HG03097 (cell line): Measurements from ENCODE around the gene ADAM10.

Source experiments
- ATAC-seq: cut with Tn5 transposase; IDR thresholded peaks from one replicate; pipeline ENCODE4 v1.9.1; 2021; ENCODE audit not compliant: unreplicated experiment, low FRiP score

ADAM10 gene

GRCh38 chr15:58556541-58556940 is 193.0 kb downstream of the ADAM10 start:
- no peak for ATAC-seq

GRCh38 chr15:58556028-58556361 is 193.5 kb downstream of the ADAM10 start:
- ATAC-seq, result no peak

DNA sequence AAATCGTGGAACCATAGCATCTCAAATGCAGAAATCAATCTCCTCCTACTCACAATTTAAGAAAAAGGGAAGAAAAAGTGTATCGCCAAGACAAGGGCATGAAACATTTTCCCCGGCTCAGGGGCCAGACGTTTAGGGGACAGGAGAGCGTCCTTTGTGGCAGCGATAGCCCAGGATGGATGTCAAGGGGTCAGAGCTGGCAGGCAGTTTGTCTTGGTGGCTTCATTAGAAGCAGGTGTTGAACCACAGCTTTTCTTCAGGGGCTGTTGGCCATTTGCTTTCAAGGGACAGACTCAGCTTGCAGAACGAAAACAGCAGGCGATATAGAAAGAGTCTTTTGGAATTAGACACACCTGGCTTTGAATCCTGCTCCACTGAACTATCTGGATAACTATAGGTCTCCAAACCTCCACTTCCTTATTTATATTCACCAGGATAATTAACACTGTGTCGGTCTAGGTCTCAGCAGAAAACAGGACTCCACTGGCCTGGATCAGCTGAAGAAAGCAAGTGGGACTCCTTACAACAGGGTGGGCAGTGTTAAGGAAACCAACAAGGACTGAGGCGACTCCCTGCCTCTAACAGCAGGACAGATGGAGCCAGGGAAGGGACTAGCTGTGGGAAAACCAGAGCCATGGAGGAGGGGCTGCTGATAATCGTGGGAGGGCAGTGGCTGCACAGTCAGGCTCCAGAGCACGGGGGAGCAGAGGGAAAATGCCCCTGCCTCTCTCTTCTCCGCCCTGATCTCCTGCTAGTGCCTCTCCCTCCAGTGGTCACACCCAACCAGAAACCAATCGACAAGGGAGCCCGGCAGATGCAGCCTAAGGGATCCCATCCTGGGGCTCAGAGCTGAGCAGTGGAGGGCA is 194.1 kb downstream of the ADAM10 start:
- ATAC-seq, result no peak

DNA sequence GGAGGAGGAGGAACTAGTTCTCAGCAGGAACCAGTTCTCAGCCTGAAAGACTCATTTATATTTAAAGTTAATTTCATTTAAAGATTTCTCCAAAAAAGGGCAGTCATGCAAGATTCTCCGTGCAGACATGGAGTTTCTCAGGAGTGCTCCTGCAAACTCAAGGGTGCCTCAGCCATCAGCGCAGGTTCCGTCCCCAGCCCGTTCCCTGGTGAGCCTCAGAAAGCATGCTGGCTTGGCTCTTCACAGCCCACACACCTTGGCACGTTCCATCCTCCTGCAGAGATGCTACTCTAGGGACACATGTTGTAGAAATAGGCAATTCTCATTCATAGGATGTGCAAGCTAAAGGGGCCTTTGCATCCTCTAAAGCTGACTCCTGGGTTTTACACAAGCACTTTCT is 194.7 kb downstream of the ADAM10 start:
- no peak for ATAC-seq

DNA sequence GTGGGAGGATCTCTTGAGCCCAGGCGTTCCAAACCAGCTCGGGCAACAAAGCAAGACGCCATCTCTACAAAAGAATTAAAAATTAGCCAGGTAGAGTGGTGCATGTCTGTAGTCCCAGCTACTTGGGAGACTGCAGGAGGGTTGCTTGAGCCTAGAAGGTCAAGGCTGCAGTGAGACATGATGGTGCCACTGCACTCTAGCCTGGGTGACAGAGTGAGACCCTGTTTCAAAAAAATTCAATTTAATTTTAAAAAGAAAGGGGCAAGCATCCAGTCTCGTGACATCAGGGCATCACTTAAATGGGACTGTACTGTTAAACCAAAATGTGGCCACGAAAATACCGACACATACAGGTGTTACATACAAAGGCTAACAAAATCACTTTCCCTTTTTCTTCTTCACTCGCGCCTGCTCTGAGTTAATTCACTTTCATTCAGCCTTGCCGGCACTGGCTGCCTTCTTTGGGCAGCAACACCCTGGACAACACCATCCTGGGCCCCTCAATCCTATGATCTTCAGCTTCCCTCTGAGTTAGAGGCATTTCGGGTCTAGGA is 196.1 kb downstream of the ADAM10 start:
- ATAC-seq, result no peak

DNA sequence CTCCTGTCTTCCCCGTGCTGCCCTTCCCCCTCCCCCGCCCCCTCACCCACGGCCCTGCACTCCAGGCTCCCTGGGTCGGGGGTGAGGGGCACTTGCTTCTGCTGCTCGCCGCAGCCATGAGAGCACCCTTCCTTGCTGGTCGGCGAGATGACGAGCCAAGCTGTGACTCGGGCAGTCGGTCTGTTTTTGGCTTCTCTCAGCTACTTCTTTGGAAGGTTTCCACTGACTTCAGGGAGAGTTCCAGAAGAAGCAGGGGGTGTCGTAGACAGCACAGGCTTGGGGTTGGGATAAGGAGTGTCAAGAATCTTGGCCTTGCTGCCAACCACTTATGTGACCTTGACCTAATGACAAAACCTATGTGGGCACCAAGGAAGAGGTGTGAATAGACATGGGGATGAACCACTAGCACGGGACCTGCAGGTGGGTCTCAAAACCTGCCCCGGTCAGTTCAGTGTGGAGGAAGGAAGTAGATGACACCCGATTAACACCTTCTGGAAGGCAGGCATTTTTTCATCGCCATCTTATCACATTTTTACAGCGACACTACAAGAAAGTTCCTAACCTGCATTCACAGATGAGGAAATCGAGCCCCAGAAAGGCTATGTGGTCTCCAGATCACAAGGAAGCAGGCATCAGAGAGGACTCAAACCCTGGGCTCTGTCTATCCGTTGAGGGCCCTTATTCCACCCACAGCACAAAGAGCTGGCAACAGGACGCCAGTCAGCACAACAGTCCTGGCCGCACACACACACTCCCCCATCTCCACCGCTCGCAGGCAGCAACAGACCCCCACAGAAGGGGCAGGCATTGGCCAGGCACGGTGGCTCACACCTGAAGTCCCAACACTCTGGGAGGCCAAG is 196.8 kb downstream of the ADAM10 start:
- ATAC-seq, result no peak

GRCh38 chr15:58551764-58552504 is 197.6 kb downstream of the ADAM10 start:
- ATAC-seq, result no peak

DNA sequence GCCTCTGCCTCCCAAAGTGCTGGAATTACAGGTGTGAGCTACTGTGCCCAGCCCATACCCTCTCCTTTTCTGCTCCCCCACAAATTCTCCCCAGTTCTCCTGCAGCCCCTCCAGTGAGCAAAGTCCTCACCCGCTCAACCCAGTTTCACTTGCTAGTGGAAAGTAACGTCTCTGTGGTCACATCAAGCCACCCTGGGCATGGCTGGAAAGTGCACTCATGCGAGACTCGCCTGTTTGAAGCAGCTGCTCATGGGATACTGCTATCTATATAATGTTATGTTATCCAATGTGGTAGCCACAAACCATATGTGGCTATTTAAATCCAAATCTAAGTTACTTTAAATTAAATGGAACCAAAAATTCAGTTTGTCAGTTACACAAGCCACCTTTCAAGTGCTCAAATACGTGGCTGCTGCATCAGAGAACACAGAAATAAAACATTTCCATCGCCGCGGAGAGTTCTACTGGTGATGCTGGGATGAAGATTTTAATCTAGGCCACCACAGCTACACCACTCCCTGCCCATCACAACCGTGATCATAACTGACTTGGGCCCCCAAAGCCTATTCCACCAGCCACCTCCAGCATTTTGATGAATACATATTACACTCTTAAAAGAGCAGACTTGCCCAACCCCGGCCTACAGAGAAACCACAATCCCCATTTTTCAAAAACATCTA is 198.3 kb downstream of the ADAM10 start:
- ATAC-seq, result no peak

DNA sequence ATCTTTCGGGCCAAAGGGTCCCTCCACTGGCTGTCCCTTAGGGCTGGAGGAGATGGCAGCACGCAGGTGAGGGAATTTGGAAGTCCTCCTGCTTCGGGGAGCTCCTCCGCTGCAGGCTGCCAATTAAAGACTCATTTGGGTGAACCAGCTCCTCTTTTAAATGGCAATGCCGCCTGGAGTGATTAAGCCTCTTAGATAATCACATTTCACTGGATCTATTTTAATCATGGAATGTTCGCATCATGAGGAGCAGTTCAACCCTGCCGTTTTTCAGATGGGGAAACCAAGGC is 199.8 kb downstream of the ADAM10 start:
- ATAC-seq, result no peak

- ATAC-seq, result no peak
These were observed 200.3 kb downstream of the ADAM10 start for GRCh38 chr15:58549013-58549784.

DNA sequence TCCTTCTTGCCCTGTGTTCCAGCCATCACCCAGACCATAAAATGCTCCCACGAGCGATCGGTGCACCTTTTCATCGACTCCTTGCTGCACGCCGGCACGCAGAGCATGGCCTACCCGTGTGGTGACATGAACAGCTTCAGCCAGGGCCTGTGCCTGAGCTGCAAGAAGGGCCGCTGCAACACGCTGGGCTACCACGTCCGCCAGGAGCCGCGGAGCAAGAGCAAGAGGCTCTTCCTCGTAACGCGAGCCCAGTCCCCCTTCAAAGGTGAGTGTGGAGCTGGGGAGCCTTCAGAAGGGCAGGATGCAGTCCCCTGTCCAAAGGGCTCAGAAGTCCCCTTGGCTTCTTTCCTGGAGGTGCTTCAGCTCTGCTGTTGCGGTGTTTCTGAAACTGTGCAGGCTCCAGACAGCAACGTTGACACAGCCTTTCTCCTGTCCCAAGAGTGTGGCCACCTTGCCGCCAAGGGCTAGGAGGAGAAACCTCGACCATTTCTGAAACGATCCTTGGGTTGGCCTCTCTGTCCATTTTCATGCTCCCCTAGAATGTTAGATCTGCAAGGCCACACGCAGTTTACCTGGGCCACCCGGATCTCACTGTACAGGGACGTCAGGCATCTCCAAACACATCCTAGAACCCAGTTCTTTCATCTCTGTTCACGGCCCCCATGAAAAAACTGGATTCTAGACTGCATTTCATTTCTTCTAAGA is 201.0 kb downstream of the ADAM10 start:
- ATAC-seq, result no peak

DNA sequence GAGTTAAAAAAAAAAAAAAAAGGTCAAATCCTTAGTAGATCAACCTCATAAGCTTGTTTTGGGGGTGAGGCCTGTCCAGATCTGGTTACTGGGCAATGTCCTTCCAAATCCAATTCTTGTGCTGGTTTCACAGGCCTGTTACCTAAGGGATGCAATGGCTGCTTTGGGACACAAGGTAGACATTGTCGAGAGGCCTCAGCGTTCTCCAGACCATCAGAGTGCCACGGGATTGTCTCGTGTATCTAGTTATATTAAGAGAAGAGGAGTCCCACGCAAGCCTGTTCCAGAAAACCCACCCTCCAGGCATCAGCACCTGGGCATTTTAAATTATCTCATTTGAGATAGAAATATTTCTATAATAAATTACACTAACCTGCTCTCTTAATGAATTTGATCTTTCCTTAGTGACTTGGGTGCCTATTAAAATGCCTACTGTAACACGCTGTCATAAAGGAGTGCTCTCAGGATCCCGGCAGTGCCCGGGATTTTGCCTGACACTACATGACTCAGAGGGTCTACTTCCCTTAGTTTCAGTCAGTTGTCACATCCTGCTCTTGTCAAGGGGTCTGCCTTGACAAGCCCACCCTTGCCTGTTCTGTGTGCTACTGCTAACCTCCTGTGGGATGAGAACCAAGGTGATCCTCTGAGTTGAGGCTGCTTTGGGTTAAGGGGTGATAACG is 201.7 kb downstream of the ADAM10 start:
- ATAC-seq, result no peak

DNA sequence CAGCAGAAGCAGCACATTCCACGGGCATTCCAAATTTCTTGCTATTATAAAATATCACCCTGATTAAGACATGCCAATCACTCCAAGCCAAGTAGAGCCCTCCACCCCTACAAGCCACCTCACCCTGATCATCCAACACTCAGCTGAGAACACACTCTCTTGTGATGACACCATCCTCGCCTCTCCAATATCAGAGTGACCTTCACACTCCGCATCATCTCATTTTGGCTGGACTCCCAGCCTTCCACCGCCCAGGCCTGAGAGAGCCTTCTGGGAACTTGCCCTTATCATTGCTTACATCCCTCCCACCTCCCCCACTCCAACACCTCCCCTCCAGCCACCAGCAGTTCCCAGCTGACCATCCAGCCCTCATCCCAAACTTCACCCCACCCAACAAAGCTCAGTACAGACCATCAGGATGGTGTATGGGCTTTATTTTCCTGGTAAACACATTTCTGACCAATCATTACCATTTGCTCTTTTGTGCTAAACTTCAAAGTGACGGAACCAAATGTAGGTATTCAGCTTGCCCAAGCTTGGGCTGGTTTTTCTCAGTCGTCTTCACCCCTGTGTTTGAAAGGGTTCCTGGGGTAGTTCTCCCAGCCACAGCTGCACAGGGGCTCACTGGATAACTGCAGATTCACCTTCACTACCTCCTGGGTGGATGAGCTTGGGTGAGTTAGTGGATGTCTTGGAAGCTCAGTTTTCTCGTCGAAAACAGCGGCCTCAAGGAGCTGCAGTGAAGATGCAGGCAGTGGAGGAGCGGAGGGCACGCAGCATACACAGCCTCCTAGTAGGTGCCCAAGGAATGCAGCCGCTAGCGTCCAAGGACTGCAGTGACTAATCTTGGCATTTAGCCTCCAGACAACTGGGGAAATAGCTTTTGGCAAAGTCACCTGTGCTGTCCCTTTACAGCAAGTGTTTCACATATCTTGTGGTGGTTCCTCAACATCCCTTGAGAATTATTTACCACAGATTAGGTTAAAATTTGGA is 202.6 kb downstream of the ADAM10 start:
- ATAC-seq, result no peak

GRCh38 chr15:58546066-58546591 is 203.4 kb downstream of the ADAM10 start:
- ATAC-seq, result no peak

DNA sequence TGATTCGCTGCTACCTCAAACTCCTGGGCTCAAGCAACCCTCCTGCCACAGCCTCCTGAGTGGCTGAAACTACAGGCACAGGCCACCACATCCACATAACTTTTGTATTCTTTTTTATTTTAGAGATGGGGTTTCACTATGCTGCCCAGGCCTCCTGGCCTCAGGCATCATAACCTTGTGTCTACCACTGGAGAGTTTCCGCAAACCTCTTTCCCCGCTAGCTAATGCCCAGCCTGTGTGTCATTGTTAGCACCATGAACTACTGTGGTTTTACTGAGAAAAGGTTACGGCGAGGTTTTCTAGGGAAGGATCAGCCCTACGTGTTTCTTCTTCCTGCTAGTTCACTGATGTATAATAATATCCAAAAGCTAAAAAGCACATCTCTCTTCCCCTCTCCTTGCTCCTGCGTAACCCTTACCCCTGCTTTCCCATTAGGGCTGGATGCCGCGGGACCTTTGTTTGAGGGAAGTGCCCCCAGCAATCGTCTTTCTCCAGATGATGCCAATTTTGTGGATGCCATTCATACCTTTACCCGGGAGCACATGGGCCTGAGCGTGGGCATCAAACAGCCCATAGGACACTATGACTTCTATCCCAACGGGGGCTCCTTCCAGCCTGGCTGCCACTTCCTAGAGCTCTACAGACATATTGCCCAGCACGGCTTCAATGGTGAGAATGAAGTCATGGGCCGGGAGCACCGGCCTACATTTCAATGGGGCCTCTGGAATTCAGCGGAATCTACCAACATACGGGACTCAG is 204.0 kb downstream of the ADAM10 start:
- no peak for ATAC-seq

GRCh38 chr15:58544756-58545155 is 204.8 kb downstream of the ADAM10 start:
- ATAC-seq, result no peak
